NCI-H2227 (cell line): ENCODE results near the gene MYOZ2.

Experiments
- DNase-seq: peaks from one replicate; lab custom pipeline; 2025; ENCODE audit not compliant: unreplicated experiment; lab: John Stamatoyannopoulos, UW

MYOZ2 gene

DNA sequence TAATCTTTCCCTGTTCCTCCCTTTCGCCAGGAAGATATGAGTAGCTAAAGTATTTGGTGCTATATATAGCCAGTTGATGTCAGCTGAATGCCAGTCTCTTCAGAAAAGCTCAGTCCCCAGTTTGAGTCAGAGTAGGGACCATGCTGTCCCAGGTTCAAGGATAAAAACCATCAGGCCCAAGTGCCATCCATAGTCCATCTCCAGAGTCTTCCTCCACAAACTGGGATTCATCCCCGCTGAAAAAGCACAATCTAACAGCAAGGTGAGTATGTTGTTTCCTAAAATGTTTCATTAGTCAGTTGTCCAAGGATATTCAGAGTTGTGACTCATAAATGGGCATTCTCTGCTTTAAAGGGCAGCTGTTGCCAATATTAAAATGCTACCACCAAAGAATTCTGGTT, at the start of gene MYOZ2:
MYOZ2 (plus strand) TSS at position 112 of the 401 bp plus-strand sequence. CDS start 694 bp downstream, outside the sequence.
- DNase-seq: no peak

DNA sequence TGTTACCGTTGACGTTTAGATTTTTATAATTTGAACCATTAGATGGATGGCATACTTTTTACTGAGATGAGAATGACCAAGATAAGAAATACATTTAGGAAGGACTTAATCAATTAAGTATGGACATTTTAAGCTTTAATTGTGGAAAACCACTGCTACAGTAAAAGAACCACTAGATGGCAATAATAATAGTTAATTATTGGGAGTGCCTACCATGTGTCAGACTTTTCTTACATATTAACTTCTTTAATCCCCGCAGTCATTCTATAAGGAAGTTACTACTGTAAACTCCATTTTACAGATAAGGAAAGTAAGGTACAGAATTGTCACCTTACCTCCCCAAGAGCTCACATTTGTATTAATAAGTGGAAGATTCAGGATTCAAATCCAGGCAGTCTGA, 48.5 kb upstream of the MYOZ2 start:
- no peak for DNase-seq

DNA sequence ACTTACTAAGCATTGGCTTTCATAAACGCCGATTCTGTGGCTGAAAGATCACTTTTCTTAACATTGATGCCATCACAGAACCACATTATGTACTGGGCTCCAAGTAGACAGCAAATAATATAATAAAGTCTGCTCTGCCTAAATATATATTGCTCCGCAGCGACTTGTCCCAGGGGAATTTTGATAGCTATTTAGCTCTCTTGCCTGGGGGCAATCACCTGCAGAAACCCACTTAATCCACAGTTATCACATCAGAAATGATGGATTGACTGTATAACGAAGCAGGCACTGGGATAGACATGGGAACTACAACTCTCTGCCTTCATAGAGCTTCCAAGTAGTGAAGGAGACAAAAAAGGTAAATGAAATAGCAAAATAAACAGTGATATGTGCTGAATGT, 48.0 kb upstream of the MYOZ2 start:
- DNase-seq: no peak

DNA sequence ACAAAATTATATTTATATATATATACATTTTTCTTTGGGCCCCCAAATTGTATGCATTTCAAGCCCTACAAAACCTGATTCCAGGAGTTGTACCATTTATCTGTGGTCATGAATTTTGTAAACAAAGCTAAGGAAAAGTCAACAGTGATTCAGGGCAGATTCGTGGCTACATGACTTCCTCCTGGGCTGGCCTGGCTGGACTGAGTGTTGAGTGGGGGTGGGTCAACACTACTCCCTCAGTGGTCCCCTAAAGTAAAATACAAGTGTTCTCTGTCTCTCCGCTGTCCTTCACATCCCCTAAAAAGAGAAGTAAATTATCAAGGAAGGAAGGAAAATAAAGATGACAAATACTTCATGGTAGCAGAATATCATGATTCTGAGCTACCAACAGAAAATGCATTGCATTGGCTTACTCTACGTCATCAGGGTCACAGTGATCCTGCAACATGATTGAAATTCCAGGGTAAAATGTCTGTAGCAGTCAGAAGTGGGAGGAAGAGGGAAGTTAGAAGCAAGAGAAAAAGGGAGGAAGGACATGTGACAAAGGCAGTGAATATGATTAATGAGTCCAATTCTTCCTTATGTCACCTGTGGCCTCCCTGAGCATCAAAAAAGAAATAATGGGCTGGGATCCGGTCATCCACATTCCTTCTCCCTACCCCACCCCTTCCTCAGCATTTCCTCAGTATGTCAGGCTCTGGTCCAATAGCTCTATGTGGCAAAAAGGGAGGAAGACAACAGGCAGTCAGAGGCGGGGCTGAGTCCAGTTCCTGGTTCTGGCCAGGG, 42.4 kb upstream of the MYOZ2 start:
- DNase-seq: no peak

DNA sequence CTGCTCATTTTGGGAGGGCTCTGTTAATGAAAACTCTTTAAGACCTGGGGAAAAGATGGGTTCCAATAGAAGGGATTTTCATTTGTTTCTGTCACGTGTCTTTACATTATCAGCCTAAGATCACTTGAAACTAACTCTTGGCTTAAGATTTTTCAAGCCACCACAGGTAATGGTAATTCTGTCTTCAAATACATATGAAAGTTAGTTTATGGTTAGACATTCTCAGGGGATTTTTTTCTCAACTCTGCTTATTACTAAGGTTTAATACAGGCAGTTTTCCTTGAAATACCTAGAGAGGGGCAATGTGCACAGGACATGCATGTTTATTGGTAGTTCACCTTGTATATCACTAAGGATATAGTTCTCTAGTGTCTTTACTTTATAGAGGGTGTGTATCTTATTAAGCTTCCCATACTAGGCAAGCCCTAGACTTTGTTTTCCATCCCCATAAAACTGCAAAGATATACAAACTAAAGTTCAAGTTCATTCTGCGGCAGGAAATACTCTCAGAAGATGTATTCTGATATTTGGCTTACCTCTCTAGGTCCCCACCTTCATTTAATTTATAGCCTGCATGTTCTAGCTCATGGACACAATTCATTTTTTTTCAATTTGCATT, 38.2 kb upstream of the MYOZ2 start:
- DNase-seq: no peak

DNA sequence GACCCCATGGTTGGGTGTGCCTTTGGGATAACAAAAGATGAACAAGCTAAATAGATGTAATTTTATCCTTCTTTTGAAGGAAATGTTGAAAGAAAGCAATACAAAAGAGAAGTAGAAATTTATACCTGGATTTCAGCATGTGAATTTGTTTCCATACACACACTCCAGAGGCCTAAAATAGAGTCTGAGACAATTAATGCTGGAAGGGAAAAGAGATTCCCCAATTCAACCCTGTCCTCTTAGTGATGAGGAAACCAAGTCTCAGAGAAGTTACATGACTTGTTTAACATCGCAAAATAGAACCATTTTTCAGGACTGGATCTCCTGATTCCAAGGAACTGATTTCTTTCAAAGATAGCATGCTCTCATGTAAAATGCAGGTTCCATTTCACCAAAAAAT, 37.3 kb upstream of the MYOZ2 start:
- DNase-seq: no peak

DNA sequence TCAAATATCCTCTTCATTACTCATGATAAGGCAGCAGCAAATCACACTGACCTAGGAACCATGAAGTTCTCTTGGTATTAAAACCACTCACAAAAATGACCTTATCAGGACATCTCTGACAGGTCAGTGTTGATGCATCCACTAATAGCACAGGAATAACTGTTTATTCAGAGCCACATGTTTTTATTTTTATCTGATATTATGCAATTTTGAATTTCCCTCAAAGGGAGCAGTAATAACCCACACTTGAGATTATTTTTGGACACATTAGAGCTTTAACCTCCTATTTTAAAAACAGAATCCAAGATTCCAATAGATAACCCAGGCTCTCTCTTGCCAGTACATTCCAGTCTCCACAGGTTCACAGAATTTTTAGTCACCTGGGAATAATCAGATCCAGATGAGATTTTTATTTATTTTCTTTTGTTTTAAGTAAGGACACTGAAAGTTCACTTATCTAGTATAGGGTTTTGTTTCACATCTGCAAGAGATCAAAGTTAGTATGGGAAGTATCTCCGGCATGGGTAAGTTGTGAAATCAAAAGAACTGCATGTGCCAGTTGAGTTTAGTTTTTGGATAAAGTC, 36.3 kb upstream of the MYOZ2 start:
- DNase-seq: no peak

DNA sequence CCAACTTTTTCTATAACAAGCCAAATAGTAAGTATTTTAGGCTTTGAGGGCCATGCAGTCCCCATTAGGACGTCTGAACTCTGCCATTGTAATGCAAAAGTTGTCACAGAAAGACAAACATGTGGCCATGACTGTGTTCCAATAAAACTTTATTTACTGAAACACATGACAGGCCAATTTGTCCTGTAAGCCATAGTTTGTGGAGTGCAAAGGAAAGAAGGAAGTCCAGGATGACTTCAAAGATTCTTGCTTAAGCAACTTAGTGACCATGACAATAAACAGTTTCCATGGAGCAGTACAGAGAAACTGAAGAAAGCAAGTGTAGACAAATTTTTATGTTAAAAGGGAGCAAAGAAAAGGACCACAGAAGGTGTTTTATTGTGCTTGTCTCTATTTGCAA, 35.0 kb upstream of the MYOZ2 start:
- DNase-seq: no peak

DNA sequence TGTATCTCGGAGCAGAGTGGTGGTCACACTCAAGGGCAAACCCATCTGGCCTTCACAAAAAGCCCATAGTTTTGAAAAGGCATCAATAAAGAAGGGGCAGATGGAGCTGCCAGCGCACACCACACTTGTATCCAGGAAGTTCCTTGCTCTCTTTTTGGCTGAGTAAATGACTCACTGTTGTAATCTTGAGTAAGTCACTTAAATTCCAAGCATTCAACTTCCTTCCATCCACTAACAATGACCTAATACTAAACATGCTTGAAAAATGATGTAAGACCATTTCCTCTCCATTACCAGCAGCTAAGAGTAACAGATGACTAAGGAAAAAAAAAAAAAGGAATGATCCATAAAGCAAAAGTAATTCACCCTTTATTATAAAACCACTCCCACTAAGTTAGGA, 32.4 kb upstream of the MYOZ2 start:
- DNase-seq: no peak

DNA sequence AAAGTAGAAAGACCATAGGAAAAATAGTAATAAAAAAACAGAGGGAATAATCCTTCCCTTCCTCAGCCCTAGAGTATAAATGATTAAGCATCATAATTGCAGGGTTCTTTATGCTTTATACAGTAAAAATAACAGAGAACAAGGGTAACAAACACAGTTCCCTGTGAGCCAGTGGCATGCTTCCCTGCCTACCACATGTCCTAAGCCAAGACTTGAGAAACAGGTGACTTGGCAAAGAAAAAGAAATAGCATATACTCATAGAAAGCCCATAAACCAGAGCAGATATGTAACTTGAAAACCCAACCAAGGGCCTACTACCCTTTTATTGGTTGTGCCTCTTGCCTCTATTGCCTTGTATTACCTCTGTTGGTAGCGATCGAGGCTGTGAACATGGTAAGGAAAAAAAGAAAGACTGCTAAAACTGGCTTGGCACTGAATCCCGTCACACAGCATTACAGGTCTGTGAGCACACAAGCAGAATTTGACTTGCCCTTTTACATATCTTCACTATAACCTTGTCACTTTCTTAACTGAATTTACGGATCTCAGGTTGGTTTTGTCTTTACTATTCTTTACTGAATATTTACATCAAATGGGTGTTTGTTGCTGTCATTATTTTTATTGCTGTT, 30.9 kb upstream of the MYOZ2 start:
- DNase-seq: no peak

DNA sequence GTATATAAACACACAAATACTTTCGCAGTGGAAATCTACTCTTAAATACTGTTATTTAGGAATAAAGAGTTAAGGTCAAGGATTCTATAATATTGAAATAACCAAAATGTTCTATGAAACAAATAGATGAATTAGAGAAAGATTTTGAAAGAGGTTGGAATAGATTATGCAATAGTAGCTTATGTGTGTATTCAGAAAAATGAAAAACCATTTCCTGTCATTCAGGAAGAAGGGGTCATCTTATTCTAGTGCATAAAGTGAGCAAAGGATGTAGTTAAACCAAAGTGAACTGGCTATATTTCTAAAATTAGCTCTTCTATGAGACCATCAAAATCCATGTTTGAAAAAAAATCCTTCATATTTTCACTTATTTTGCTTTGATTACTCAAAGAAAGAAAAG, 30.0 kb upstream of the MYOZ2 start:
- no peak for DNase-seq

DNA sequence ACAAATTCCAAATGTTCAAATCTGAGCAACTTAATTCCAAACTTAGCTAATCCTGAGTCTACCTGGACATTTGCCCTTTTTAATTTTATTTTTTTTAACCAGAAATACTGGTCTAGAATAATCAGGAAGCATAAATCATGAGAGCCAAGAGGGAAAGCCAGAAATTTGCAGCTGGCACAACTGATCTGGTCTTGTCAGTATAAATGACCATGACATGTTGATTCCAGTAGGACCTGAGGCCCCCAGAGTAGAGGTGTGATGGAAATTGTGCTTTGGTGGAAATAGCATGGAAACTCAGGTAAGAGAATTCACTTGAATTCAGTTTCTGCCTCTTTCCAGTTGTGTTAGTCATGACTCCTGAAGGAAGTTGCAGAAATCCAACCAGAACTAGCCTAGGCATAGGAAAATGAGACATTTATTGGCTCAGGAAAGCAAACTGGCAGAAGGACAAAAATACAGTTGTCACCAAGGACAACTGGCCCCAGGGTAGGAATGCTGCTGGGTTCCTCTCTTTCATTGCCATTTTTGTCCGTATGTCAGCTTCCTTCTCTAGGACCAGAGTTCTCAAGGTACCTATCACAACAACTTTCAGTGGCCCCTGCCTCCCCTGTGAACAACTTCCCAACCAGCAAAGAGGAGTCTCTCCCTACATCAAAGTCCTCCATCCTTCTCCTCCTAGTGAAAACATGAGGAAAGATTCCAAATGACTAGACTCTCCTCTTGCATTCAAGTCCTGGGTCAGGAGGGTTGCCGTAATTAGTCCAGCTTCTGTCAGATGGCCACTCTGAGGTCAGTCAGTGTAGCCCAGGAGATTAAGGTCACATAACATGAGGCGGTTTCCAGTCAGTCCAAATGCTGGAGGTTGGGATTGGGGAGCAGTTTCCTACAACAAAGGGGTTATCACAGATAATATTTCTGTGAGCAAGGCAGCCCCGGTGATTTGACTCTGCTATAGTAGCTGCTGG, 29.3 kb upstream of the MYOZ2 start:
- no peak for DNase-seq

DNA sequence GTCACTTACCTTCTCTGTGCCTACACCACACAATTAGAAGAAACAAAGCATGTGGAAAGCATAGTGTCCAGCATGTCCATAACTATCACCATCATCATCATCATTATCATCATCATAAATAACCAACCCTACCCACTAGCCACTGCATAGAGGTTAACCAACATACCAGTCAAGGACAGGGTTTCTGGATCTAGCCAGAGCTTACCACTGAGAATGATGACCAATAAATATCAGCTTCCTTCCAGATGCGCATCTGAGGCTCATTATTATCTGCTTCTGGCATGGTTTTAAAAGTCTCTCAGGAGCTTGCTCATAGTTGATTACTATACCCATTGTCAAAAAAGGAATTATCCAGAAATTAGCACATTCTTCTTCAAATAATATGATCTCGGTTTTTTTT, 25.5 kb upstream of the MYOZ2 start:
- DNase-seq: no peak

DNA sequence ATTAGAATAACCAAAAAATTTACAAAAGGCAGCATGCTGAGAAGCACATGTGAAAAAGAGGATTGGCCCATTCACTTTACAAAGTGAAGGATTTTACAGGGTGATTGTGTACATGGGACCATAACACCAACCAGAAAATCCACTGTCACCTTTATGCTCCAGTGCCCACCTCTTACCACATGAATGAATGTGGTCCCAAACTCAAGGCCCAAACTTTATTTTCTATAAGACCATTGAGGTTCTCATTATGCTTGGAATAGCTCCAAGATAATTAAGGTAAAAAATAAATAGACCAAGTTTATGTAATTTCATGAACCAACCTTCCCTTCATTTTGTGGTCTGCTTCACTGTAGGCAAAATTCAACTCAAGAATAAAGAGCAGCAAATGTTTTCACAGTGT, 24.3 kb upstream of the MYOZ2 start:
- no peak for DNase-seq

DNA sequence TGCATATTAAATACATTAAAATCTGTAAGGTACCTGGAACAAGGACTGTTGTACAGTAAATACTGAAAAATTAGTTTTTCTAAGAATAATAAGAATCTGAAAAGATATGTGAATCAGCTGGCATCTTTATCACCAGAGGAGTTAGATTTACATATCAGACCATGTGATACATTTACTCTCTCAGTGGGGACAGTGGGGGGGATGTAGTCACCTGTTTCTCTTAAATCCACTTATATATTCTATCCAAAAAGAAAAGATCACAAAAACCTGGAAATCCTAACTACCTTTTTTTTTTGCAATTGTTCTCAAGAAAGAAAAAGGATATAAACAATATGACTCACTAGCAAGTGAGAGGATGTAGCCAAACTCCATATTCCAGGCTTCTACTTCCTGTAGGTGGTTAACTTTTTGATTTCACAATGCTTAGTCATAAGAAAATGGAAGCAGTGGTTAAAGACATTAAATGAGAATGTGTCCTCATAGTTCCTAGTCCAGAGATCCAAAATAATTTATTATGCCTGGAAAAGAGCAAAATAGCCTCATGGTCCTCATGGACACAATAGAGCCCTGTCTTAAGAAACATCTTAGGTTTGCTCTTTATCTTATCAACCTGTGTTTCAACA, 22.5 kb upstream of the MYOZ2 start:
- DNase-seq: no peak

DNA sequence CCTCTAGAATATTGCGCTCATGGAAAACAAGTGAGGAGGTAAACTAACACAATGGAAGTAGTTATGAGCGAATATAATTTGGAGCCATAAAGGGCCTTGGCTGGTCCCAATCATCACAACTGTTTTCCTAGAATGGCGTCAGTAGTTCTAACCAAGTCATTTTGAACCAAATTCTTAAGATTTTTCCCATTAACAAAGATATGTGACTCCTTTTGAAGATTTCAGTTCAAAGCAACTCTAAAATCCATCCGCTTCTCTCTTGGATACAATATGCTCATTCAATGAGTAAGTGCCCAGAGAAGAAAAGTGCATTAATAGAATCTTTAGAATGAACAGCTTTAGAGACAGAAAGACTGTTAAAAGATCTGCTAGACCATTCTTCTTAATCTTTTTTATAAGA, 19.6 kb upstream of the MYOZ2 start:
- DNase-seq: no peak

DNA sequence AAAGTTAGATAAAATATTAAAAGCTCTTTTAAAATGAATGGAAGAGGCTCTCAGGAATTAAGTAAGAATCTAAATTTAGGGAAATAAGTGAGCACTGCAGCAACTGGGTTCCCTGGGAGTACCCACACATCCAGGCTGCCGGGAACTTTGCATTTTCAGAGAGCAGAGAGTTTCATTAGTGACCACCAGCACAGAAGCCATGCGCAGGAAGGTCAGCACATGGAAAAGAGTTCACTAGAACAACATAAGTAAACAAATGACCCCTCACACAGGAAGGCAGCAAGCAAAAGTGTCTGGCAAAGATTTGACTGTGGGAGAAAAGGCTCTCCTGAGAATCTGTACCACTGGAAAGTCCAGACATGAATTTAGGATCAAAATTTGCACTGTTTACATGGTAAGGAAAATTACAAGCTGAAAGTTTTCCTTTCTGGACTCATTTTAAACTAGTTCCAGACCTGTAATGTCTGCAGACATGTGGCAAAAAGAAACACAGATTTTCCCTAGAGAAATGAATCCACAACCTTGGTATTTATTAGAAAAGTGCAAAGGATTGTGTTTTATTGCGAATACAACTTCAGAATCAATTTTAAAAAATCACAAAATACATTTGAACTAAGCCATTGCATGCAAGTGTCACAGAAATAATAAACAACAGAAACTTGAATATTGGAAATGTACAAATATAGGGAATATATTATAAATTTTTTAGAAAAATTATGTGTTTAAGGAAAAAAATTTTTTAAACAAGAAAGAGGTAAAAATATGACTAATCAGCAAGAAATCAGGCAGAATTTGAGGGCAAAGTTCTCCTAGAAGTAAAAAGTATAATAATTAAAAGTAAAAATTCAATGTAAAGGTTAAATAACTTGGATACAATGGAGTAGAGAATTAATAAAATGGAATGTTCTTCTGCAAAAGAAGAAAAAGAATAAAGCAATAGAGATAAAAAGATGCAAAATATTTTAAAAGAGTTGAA, 18.4 kb upstream of the MYOZ2 start:
- no peak for DNase-seq

DNA sequence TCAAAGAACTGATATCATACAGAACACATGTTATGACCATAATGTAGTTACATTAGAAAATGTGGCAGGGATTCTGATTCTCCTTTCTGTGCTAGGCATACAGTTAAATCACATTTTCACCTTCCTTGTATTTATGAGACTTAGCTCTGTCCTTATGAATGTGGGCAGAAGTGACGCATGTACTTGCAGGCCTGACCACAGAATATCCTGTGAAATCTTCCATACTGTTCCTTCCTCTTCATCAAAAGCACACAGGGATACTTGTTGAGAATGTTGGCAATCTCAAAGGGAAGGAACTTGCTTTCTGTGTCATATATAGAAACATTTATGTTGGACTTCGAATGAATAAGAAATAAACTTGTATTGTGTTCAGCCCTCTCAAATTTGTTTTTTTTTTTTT, 17.2 kb upstream of the MYOZ2 start:
- no peak for DNase-seq

DNA sequence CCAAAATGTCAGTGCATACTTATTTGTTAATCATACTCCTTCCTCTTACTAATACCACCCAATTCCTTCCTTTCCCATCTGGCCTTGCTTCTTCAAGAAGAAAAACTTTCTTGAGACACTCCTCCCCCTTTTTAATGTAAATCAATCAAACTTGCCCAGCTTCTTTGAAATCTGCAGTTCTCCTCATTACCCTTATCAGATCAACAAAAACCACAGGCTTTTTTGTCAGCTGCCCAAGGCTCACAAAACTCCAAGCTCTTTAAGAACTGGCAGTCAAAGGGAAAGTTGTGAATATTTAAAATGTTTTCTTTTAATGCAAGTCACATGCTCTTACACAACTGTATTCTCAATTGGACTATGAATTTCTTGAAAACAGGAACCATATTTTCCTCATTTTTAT, 11.3 kb upstream of the MYOZ2 start:
- DNase-seq: no peak
